GM19438 (cell line): ENCODE measurements around the gene NPIPA7.
"Not testable (repeated sequence)": the region's sequence is repeated elsewhere in the genome, so short reads cannot be mapped to it uniquely, and the experiment has no call there.

Experiments
- ATAC-seq: cut with Tn5 transposase; IDR thresholded peaks from one replicate; pipeline ENCODE4 v1.9.1; 2021; ENCODE audit warnings: low read depth; ENCODE audit not compliant: unreplicated experiment

The NPIPA7 gene

GRCh38 chr16:16417071-16417470 is 38.1 kb downstream of the NPIPA7 start:
- ATAC-seq, result not testable (repeated sequence)

GRCh38 chr16:16417914-16418544 is 39.1 kb downstream of the NPIPA7 start:
- not testable (repeated sequence) for ATAC-seq

- ATAC-seq, result not testable (repeated sequence)
Observed at GRCh38 chr16:16420515-16420914, 41.6 kb downstream of the NPIPA7 start.

- not testable (repeated sequence) for ATAC-seq
Observed at GRCh38 chr16:16425146-16425545, 46.2 kb downstream of the NPIPA7 start.

GRCh38 chr16:16431135-16431534 is 52.2 kb downstream of the NPIPA7 start:
- not testable (repeated sequence) for ATAC-seq

GRCh38 chr16:16434711-16435110 is 55.8 kb downstream of the NPIPA7 start:
- ATAC-seq, result not testable (repeated sequence)

GRCh38 chr16:16441401-16441800 is 62.5 kb downstream of the NPIPA7 start:
- ATAC-seq, result not testable (repeated sequence)
